NCI-H2107 treated with DMSO at 0.1 percent for 48 hours (cell line): ENCODE results near the gene IL20RB.
"Not testable (repeated sequence)": the region's sequence is repeated elsewhere in the genome, so short reads cannot be mapped to it uniquely, and the experiment has no call there.

ENCODE experiments used
- DNase-seq: peaks from one replicate; lab custom pipeline; 2025; ENCODE audit not compliant: unreplicated experiment; lab: John Stamatoyannopoulos, UW

Gene IL20RB

DNA sequence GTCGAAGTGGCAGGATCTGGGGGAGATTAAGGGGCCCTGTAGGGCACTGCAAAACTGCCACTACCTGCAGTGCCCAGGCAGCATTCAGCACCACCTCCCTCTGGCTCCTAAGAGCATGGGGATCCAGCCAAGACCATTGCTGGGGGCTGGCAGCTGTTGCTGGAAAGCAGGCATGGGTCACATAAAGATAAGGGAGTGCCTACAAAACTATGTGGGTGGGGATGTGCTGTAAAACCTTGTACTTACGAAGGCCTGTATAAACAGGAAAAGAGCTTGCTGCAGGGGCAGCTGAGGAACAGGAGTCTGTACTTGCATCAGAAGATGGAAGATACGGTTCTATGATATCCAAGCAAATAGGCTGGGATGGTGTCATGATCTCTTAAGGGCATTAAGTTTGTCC, 27.1 kb downstream of the IL20RB start:
- no peak for DNase-seq

DNA sequence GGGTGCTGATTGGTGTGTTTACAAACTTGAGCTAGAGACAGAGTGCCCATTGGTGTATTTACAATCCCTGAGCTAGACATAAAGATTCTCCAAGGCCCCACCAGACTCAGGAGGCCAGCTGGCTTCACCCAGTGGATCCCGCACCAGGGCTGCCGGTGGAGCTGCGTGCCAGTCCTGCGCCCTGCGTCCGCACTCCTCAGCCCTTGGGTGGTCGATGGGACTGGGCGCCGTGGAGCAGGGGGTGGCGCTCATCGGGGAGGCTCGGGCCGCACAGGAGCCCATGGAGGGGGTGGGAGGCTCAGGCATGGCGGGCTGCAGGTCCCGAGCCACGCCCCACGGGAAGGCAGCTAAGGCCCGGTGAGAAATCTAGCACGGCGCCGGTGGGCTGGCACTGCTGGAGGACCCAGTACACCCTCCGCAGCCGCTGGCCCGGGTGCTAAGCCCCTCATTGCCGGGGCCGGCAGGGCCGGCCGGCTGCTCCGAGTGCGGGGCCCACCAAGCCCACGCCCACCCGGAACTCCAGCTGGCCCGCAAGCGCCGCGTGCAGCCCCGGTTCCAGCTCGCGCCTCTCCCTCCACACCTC, 29.7 kb downstream of the IL20RB start:
- not testable (repeated sequence) for DNase-seq

DNA sequence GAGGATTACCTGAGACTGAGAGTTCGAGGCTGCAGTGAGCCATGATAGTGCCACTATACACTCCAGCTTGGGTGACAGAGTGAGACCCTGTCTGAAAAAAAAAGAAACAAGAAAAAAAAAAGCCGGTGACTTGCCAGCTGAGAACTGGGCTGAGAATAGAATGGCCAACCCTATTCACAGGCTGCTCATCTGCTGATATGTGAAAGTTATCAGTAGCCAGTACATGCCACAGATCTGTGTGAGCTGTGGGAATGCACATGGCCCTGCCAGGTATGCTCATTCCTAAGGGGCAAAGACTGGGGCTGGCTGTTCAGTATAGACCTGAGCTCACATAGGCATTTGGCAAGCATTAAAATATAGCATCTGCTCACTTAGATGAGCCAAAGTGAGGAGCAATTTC, 30.9 kb downstream of the IL20RB start:
- no peak for DNase-seq

DNA sequence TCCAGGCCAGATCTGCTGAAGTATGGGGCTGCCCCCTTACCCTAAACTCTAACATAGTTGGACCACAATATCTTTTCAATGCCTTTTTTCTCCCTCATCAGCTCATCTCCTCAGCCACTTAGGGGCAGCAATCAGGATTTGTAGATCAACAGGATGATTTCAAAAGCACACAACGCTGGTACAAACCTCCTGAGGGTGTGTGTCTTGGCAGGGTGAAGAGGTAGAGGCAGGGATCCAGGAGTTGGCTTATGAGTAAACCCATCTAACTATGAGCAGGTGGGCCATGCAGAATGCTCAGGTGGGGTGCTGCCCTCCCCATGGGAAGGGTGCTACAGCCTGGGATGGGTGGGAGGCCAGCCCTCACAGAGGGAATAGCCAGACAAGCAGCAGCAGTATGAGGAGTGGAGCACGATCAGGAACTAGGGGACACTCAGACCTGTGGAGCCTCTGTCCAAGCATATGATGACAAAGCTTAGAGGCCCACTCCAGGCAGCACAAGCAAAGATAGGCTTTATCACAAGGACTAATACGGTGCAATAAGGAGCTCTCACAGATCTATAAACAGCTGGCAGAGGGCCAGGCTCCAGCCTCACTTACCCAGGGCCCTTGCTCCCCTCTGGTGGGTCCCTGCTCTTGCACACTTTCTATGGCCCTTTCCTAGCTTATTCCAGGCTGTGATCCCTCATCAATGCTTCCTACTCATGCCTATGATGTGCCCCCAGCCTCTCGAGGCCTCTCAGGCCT, 32.2 kb downstream of the IL20RB start:
- DNase-seq, result no peak

- no peak for DNase-seq
Measured at GRCh38 chr3:136990826-136991225, 33.0 kb downstream of the IL20RB start.

DNA sequence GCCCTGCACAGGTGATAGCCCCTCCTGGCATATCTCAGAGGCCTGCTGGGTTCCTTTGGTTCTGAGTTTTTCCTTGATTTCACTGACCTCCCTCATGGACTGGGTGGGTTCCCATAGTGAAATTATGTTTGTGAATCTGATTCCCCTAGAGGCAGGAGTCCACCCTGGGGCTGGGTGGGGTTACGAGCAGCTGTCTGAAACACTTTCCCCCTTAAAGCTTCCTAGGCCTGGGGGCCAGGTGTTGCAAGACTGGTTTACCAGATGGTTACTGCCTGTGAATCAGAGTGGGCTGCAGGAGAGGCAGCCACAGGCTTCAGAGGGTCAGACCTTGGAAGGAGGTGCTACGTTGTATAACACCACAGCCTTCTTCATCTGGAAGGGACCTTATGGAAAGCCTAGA, 34.3 kb downstream of the IL20RB start:
- DNase-seq, result no peak

GRCh38 chr3:136994772-136995516, 37.2 kb downstream of the IL20RB start:
- DNase-seq, result no peak

- DNase-seq, result no peak
Measured at GRCh38 chr3:136995652-136996051, 37.9 kb downstream of the IL20RB start.

GRCh38 chr3:137000039-137000438, 42.3 kb downstream of the IL20RB start:
- no peak for DNase-seq

GRCh38 chr3:137007376-137007775, 49.6 kb downstream of the IL20RB start:
- DNase-seq, result not testable (repeated sequence)

GRCh38 chr3:137008131-137008530, 50.3 kb downstream of the IL20RB start:
- DNase-seq, result no peak

DNA sequence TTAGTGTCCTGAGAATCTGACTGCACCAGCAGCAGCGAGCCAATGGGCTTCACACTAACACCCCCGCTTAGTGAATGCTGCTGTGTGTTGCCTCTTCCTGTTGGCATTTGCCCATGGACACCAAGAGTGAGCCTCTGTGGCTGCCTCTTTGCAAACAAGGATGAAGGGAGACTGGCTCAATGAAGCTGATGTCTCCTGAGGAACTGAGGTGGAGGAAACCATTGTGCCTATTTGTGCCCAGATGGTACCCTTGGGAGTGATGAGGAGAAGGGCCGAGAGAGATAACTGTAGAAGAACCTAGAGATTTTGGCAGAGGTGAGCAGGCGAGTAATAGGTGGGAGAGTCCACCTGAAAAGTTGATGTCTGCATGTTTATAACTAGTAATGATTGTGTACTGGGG, 51.2 kb downstream of the IL20RB start:
- DNase-seq, result no peak

DNA sequence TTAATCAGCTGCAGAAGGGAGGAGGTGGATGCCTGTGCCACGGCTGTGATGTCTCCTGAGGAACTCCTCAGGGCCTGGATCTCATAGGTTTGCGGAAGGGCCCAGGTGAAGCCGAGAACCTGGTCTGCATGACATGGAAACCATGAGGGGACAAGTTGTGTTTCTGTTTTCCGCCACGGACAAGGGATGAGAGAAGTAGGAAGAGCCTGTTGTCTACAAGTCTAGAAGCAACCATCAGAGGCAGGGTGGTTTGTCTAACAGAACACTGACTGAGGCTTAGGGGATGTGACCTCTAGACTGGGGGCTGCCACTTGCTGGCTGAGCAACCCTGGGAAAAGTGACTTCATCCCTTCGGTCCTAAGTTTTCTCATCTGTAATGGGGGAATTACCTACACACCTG, 52.4 kb downstream of the IL20RB start:
- no peak for DNase-seq

GRCh38 chr3:137011153-137011552, 53.4 kb downstream of the IL20RB start:
- DNase-seq, result no peak

- DNase-seq, result no peak
Measured at GRCh38 chr3:137012097-137012501, 54.3 kb downstream of the IL20RB start.

- peak; percentile 81 for DNase-seq
Measured at GRCh38 chr3:137013951-137014688, 56.3 kb downstream of the IL20RB start.

DNA sequence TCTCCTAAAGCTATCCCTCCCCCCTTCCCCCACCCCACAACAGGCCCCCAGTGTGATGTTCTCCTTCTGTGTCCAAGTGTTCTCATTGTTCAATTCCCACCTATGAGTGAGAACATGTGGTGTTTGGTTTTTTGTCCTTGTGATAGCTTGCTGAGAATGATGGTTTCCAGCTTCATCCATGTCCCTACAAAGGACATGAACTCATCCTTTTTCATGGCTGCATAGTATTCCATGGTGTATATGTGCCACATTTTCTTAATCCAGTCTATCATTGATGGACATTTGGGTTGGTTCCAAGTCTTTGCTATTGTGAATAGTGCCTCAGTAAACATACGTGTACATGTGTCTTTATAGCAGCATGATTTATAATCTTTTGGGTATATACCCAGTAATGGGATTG, 59.5 kb downstream of the IL20RB start:
- DNase-seq, result not testable (repeated sequence)

DNA sequence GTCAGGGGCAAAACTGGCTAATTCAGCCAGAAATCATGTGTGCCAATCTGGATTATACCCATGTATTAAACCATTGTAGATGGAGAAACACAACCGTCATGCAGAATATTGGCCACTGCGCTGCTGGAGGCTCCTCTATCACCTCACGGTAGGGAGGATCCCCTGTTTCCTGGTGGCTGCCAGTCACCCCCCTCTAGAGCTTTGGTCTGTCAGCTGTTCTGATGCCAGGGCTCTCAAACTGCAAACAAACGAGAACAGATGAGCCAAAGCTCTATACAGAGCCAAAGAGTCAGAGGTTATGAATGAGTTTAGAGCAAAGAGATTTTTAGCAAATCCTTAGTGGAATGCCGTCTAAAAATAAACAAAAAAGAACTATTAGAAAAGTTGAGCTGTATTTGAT, 62.5 kb downstream of the IL20RB start:
- DNase-seq, result no peak

DNA sequence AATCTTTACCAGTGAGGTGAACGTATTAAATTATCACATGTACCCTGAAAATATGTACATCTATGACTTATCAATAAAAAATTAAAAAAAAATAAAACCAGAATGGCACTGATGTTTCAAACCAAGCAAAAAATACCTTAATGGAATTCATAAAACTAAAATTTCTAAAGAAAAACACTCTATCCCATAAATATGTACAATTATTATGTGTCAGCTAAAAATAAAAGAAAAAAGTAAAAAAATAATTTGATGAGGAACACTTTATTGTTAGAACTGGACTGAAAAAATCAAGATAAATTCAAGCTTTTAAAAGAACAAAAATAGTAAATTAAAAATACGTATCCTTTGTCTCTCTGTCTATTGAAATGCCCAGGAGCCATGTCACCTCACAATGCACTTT, 63.1 kb downstream of the IL20RB start:
- no peak for DNase-seq

DNA sequence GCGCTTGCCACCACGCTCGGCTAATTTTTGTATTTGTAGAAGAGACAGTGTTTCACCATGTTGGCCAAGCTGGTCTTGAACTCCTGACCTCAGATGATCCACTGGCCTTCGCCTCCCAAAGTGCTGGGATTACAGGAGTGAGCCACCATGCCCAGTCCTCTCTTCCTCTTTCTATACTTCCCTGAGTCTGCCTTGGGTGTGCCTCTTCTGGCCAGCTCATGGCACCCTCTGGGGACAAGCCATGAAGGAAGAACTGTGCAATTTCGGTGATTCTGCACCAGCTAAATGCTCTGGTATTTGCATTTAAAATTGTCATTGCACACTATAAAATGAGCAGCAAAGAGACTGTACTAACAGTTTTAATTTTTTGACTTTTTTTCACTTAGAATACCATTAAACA, 66.6 kb downstream of the IL20RB start:
- no peak for DNase-seq

- DNase-seq, result no peak
Measured at GRCh38 chr3:137026701-137027100, 68.9 kb downstream of the IL20RB start.
